Neural crest cell (in vitro differentiated cells): ENCODE results near the gene TBC1D10A. TPM values are rescaled to one million over a fixed set of nuclear protein-coding genes. Genes with fewer than 3 reads are reported as not detected.

ENCODE experiments used
- DNase-seq: peaks from one replicate; pipeline ENCODE4 v3.0.0; 2021; ENCODE audit warnings: low read depth, mixed read lengths, low spot score
- H3K27ac Mint-ChIP-seq: one replicate; pipeline ENCODE4 v1.8.0; 2021; ENCODE audit warnings: mild to moderate bottlenecking, mixed read lengths; ENCODE audit not compliant: unreplicated experiment
- H3K27me3 Mint-ChIP-seq: 2 replicates; pipeline ENCODE4 v1.8.0; 2021; ENCODE audit warnings: low read depth, mild to moderate bottlenecking, mixed read lengths
- H3K36me3 Mint-ChIP-seq: 2 replicates; pipeline ENCODE4 v1.8.0; 2021; ENCODE audit warnings: low read depth, mild to moderate bottlenecking, mixed read lengths
- H3K4me1 Mint-ChIP-seq: 2 replicates; pipeline ENCODE4 v1.8.0; 2021; ENCODE audit warnings: mixed read lengths
- H3K4me3 Mint-ChIP-seq: one replicate; pipeline ENCODE4 v1.8.0; 2021; ENCODE audit warnings: mild to moderate bottlenecking, mixed read lengths
- H3K9me3 Mint-ChIP-seq: 2 replicates; pipeline ENCODE4 v1.8.0; 2021; ENCODE audit warnings: mixed read lengths
- total RNA-seq: library from RNA; stranded (reverse); gene quantifications from 2 replicates; pipeline ENCODE4 v1.2.1, GENCODE V29; 2021
- TF ChIP-seq, protein P1 (sequence below): fragments of 200-600 bp; sonication (generic); conservative IDR thresholded peaks from 2 replicates; pipeline ENCODE4 v1.5.0; 2021; ENCODE audit warnings: antibody characterized with exemption, mild to moderate bottlenecking

The TBC1D10A gene
- total RNA-seq, 1 donor from 2014 or later: 8.5 TPM

DNA sequence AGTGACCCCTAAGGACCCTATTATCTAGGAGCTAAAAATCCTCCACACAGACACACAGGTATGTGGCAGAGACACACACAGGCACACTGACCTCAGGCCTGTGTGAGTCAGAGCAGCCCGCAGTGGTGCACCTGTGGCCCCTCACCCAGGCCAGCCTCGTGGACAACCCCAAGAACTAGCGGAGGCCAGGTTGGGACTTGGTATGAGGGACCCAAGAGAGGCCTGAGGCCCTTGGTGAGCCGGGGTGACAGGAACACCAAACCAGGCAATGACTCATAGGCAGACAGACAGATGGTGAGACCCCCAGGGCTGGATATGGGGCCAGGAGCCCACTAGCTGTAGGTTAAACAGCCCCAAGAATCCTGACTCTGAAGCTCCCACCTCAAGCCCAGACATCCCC, 43.4 kb downstream of the TBC1D10A start:
- Mint-ChIP-seq H3K4me1 (peaks cover 17% of the 10 kb centered on the region), H3K4me3 (peak overlapping the region; percentile 19), H3K27ac (peak overlapping the region; percentile 22), H3K36me3 (no peaks in the 10 kb centered on the region), H3K27me3 (peaks cover 3% of the 10 kb centered on the region), H3K9me3 (no peaks in the 10 kb centered on the region)
- TF ChIP-seq, protein P1, sequence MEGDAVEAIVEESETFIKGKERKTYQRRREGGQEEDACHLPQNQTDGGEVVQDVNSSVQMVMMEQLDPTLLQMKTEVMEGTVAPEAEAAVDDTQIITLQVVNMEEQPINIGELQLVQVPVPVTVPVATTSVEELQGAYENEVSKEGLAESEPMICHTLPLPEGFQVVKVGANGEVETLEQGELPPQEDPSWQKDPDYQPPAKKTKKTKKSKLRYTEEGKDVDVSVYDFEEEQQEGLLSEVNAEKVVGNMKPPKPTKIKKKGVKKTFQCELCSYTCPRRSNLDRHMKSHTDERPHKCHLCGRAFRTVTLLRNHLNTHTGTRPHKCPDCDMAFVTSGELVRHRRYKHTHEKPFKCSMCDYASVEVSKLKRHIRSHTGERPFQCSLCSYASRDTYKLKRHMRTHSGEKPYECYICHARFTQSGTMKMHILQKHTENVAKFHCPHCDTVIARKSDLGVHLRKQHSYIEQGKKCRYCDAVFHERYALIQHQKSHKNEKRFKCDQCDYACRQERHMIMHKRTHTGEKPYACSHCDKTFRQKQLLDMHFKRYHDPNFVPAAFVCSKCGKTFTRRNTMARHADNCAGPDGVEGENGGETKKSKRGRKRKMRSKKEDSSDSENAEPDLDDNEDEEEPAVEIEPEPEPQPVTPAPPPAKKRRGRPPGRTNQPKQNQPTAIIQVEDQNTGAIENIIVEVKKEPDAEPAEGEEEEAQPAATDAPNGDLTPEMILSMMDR: no peak
- no peak for DNase-seq

DNA sequence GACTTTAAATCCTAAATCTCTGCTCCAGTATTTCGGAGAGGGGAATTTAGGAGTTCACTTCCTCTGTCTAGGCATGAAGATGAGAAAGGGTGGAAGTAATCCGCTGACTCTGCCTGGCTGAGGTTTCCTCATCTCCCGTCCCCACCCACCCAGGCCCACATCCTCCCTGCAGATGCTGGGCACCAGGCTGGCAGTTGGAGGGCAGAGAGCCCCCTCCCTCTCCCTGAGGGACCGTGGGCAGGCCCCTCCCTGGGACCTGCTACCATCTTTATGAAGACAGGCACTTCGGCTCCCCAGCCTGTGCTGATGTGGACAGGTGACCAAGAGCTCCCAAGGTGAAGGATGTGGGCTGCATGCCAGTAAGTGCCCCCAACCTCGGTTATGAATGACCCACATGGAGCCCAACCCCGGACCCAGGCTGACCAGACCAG, 44.1 kb downstream of the TBC1D10A start:
- Mint-ChIP-seq H3K27ac (no peak overlapping the region), H3K36me3 (no peaks in the 10 kb centered on the region), H3K4me3 (no peak overlapping the region), H3K27me3 (no peaks in the 10 kb centered on the region), H3K4me1 (peaks cover 17% of the 10 kb centered on the region), H3K9me3 (no peaks in the 10 kb centered on the region)
- no peak for DNase-seq
- TF ChIP-seq, protein P1: no peak

DNA sequence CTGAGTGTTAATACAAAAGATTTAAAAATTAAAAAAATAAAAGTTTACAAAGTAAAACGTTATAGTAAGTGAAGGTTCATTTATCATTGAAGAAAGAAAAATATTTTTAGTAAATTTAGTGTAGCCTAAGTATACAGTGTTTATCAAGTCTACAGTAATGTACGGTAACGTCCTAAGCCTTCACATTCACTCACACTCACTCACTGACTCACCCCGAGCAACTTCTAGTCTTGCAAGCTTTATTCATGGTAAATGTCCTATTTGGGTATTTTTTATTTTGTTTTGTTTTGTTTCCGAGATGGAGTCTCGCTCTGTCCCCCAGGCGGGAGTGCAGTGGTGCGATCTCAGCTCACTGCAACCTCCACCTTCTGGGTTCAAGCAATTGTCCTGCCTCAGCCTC, 46.2 kb downstream of the TBC1D10A start:
- Mint-ChIP-seq H3K36me3 (no peaks in the 10 kb centered on the region), H3K4me1 (peaks cover 21% of the 10 kb centered on the region), H3K4me3 (no peak overlapping the region), H3K27ac (no peak overlapping the region), H3K27me3 (no peaks in the 10 kb centered on the region), H3K9me3 (no peaks in the 10 kb centered on the region)
- TF ChIP-seq, protein P1: no peak
- no peak for DNase-seq

DNA sequence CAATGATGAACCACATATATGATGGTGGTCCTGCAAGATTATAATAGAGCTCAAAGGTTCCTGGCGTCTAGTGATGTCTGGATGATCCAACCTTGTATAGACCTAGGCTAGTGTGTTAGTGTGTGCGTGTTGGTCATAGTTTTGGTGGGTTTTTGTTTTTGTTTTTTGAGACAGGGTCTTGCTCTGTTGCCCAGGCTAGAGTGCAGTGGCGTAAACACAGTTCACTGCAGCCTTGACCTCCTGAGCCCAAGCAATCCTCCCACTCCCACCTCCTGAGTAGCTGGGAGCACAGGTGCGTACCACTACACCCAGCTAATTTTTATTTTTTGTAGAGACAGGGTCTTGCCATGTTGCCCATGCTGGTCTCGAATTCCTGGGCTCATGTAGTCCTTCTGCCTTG, 46.8 kb downstream of the TBC1D10A start:
- TF ChIP-seq, protein P1: no peak
- Mint-ChIP-seq H3K36me3 (no peaks in the 10 kb centered on the region), H3K9me3 (no peaks in the 10 kb centered on the region), H3K4me1 (peaks cover 21% of the 10 kb centered on the region), H3K27me3 (no peaks in the 10 kb centered on the region), H3K27ac (no peak overlapping the region), H3K4me3 (no peak overlapping the region)
- DNase-seq: no peak

DNA sequence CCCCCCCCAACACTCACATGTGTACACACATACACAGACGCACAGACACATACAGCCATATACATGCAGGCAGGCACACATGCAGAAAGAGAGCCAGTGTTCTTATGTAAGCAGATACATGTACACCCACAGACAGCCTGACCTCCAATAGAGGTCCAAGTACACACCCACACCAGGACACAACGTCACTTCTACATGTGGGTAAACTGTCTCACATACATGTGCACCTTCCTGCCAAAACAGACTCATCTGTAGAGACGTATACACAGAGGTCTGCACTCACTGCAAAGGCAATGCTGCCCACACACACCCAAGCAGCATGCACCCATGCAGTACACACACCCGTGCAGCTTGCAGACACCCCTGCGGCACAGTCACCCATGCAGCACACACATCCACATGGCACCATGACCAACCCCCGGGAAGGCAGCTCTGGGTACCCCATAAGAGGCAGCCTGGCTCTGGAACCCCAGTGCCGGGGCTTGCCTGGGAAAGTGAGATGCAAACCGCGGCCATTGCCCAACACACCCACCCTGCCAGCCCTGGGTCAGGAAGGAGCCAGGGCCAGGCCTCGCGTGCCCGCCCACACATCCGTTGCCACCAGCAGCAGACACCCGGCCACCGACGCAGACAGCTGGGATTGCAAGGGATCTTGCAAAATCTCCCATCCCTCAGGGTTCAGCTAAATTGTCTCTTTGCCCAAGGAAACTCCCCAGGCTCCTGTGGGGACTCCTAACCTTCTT, 47.5 kb downstream of the TBC1D10A start:
- H3K4me3 Mint-ChIP-seq: no peak overlapping the region
- H3K36me3 Mint-ChIP-seq: no peaks in the 10 kb centered on the region

More for the DNA sequence above, 47.5 kb downstream of the TBC1D10A start:
- TF ChIP-seq, protein P1: no peak
- Mint-ChIP-seq H3K27me3 (no peaks in the 10 kb centered on the region), H3K27ac (peak overlapping the region; percentile 60), H3K9me3 (no peaks in the 10 kb centered on the region), H3K4me1 (peaks cover 21% of the 10 kb centered on the region)
- DNase-seq: no peak
